Measurements from ENCODE around the gene SLC12A2.

GRCh38 chr5:128196791-128197190, 113.2 kb downstream of the SLC12A2 start:
- TF ChIP-seq CTCF (IDR thresholded peaks at IDR 0.05 in 2 of 3, conservative IDR thresholded peaks at IDR 0.05 in 1 of 3; ENCODE audit: insufficient read depth in 2 of 3, low read depth in 1 of 3, low read length in 3 of 3): no peak
- no peak for TF ChIP-seq YY1 (IDR thresholded peaks at IDR 0.05; ENCODE audit: borderline replicate concordance in 1 of 3, control insufficient read depth in 1 of 3, extremely low read depth in 1 of 3, insufficient read depth in 3 of 3, insufficient read length in 1 of 3, insufficient replicate concordance in 2 of 3, low read depth in 1 of 3, low read length in 2 of 3)
- no peak for TF ChIP-seq SIN3A (IDR thresholded peaks at IDR 0.05; ENCODE audit: borderline replicate concordance in 2 of 2, control insufficient read depth in 1 of 2, low read depth in 2 of 2, low read length in 2 of 2)
- TF ChIP-seq, protein P1, sequence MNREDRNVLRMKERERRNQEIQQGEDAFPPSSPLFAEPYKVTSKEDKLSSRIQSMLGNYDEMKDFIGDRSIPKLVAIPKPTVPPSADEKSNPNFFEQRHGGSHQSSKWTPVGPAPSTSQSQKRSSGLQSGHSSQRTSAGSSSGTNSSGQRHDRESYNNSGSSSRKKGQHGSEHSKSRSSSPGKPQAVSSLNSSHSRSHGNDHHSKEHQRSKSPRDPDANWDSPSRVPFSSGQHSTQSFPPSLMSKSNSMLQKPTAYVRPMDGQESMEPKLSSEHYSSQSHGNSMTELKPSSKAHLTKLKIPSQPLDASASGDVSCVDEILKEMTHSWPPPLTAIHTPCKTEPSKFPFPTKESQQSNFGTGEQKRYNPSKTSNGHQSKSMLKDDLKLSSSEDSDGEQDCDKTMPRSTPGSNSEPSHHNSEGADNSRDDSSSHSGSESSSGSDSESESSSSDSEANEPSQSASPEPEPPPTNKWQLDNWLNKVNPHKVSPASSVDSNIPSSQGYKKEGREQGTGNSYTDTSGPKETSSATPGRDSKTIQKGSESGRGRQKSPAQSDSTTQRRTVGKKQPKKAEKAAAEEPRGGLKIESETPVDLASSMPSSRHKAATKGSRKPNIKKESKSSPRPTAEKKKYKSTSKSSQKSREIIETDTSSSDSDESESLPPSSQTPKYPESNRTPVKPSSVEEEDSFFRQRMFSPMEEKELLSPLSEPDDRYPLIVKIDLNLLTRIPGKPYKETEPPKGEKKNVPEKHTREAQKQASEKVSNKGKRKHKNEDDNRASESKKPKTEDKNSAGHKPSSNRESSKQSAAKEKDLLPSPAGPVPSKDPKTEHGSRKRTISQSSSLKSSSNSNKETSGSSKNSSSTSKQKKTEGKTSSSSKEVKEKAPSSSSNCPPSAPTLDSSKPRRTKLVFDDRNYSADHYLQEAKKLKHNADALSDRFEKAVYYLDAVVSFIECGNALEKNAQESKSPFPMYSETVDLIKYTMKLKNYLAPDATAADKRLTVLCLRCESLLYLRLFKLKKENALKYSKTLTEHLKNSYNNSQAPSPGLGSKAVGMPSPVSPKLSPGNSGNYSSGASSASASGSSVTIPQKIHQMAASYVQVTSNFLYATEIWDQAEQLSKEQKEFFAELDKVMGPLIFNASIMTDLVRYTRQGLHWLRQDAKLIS (CRISPR knock-in tag; IDR thresholded peaks at IDR 0.05): no peak
- no peak for TF ChIP-seq CAMTA2 (CRISPR knock-in tag; conservative IDR thresholded peaks at IDR 0.05)
- TF ChIP-seq NR2C2 (CRISPR knock-in tag; IDR thresholded peaks at IDR 0.05): no peak
- no peak for TF ChIP-seq NR2C2 (tag; IDR thresholded peaks at IDR 0.05)
- TF ChIP-seq NFRKB (IDR thresholded peaks at IDR 0.05; ENCODE audit: low read depth): no peak
- TF ChIP-seq EZH2 (IDR thresholded peaks at IDR 0.05; ENCODE audit: borderline replicate concordance, low read depth, low read length): no peak
- no peak for TF ChIP-seq KDM1A (IDR thresholded peaks at IDR 0.05)
- TF ChIP-seq ZNF740 (CRISPR knock-in tag; IDR thresholded peaks at IDR 0.05): no peak
- no peak for TF ChIP-seq ZNF740 (tag; IDR thresholded peaks at IDR 0.05)
- no peak for TF ChIP-seq ERF (CRISPR knock-in tag; IDR thresholded peaks at IDR 0.05)
- no peak for TF ChIP-seq ZBTB33 (CRISPR knock-in tag; IDR thresholded peaks at IDR 0.05)
- no peak for TF ChIP-seq ZNF431 (CRISPR knock-in tag; IDR thresholded peaks at IDR 0.05)
- TF ChIP-seq NCOA1 (IDR thresholded peaks at IDR 0.05; ENCODE audit: low read depth): no peak
